Type B pancreatic cell (in vitro differentiated cells): ENCODE measurements around the gene FAM20C. TPM values are rescaled to one million over a fixed set of nuclear protein-coding genes. Genes with fewer than 3 reads are reported as not detected.

Experiments used
- DNase-seq: peaks from one replicate; pipeline ENCODE4 v3.0.0; 2021; ENCODE audit warnings: mixed read lengths; ENCODE audit not compliant: unreplicated experiment; ENCODE audit errors: extremely low spot score
- H3K27ac Mint-ChIP-seq: 2 replicates; pipeline ENCODE4 v1.8.0; 2021; ENCODE audit warnings: mild to moderate bottlenecking, mixed read lengths
- H3K27me3 Mint-ChIP-seq: 2 replicates; pipeline ENCODE4 v1.8.0; 2021; ENCODE audit warnings: mixed read lengths
- H3K36me3 Mint-ChIP-seq: 2 replicates; pipeline ENCODE4 v1.8.0; 2021; ENCODE audit warnings: mixed read lengths
- H3K4me1 Mint-ChIP-seq: one replicate; pipeline ENCODE4 v1.8.0; 2021; ENCODE audit warnings: mixed read lengths; ENCODE audit not compliant: unreplicated experiment
- H3K4me3 Mint-ChIP-seq: 2 replicates; pipeline ENCODE4 v1.8.0; 2021; ENCODE audit warnings: mild to moderate bottlenecking, mixed read lengths
- H3K9me3 Mint-ChIP-seq: 2 replicates; pipeline ENCODE4 v1.8.0; 2021; ENCODE audit warnings: mixed read lengths
- total RNA-seq: library from RNA; stranded (reverse); gene quantifications from 2 replicates; pipeline ENCODE4 v1.2.1, GENCODE V29; 2021; ENCODE audit warnings: low replicate concordance
- TF ChIP-seq, protein P1 (sequence below): fragments of 200-600 bp; sonication (generic); conservative IDR thresholded peaks from 2 replicates; pipeline ENCODE4 v1.5.0; 2021; ENCODE audit warnings: antibody characterized with exemption, mild to moderate bottlenecking

FAM20C gene
- total RNA-seq, 1 donor from 2014 or later, result 18.1 TPM

DNA sequence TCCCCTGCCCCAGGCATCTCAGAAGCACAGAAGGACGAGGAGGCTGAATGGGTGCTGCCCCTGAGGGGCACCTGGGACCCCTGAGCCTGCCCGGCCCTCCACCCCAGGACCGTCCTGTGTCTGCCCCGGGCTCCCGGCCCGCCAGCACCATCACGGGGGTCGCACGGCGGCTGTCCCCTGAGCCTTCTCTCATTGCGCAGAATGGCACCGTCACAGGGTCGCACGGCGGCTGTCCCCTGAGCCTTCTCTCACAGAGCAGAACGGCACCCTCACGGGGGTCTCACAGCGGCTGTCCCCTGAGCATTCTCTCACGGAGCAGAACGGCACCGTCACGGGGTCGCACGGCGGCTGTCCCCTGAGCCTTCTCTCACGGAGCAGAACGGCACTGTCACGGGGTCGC is 31.5 kb downstream of the FAM20C start:
- H3K9me3 Mint-ChIP-seq, result no peaks in the 10 kb centered on the region
- TF ChIP-seq, protein P1, sequence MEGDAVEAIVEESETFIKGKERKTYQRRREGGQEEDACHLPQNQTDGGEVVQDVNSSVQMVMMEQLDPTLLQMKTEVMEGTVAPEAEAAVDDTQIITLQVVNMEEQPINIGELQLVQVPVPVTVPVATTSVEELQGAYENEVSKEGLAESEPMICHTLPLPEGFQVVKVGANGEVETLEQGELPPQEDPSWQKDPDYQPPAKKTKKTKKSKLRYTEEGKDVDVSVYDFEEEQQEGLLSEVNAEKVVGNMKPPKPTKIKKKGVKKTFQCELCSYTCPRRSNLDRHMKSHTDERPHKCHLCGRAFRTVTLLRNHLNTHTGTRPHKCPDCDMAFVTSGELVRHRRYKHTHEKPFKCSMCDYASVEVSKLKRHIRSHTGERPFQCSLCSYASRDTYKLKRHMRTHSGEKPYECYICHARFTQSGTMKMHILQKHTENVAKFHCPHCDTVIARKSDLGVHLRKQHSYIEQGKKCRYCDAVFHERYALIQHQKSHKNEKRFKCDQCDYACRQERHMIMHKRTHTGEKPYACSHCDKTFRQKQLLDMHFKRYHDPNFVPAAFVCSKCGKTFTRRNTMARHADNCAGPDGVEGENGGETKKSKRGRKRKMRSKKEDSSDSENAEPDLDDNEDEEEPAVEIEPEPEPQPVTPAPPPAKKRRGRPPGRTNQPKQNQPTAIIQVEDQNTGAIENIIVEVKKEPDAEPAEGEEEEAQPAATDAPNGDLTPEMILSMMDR, result no peak
- H3K27me3 Mint-ChIP-seq, result no peaks in the 10 kb centered on the region
- no peaks in the 10 kb centered on the region for H3K36me3 Mint-ChIP-seq
- no peak overlapping the region for H3K27ac Mint-ChIP-seq
- no peak overlapping the region for H3K4me3 Mint-ChIP-seq
- H3K4me1 Mint-ChIP-seq, result peaks cover 19% of the 10 kb centered on the region
- DNase-seq, result no peak

DNA sequence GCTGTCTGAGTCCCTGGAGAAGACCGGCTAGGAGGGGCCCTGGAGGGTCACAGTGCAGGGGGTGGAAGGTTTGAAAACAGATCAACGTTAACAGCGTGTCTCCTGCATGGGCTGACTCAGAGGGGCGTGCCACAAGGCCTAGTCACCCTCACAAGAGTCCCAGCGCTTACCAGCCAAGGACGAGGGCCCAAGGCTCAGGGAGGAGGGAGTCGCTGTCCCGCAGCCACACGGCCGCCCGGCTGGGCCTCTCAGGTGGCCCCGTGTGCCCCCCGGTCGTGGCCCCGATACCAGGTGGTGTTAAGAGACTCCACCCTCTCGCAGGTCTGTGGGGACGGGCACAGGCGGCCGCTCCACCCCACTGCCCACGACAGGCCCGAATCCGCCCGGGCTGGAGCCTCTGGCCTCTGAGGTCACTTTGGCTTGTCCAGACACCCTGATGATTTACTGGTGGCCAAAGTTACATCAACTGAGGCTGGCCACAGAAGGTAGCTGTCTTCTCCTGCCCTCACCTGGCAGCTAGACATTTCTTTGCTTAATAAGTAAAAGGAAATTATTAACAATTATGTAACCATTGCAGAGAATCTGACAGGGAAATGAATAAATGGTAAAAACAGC is 34.0 kb downstream of the FAM20C start:
- H3K9me3 Mint-ChIP-seq, result no peaks in the 10 kb centered on the region
- no peak overlapping the region for H3K27ac Mint-ChIP-seq
- peaks cover 4% of the 10 kb centered on the region for H3K36me3 Mint-ChIP-seq
- H3K4me3 Mint-ChIP-seq, result no peak overlapping the region
- no peak for DNase-seq
- peaks cover 23% of the 10 kb centered on the region for H3K4me1 Mint-ChIP-seq
- peaks cover 4% of the 10 kb centered on the region for H3K27me3 Mint-ChIP-seq
- TF ChIP-seq, protein P1, result no peak

DNA sequence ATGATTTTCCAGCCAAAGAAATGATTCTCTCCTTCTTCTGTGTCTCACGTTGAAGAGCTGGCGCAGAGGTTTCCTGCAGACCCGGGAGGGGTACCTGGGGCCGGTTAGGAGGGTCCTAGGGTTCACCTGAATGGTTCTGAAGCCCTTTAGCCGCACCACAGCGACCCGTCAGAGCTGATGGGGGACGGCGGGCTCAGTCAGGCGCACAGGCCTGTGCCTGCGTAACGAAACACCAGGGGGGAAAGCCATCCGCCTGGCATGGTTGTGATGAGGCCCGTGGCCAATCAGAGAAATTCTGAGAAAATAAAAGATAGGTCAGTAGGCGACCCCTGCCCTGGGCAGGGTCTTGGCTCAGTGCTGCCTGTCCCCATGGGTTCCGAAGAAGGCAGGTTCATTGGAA is 35.6 kb downstream of the FAM20C start:
- Mint-ChIP-seq H3K4me1 (peaks cover 19% of the 10 kb centered on the region), H3K27me3 (peaks cover 4% of the 10 kb centered on the region), H3K36me3 (peaks cover 4% of the 10 kb centered on the region), H3K4me3 (no peak overlapping the region), H3K27ac (no peak overlapping the region), H3K9me3 (no peaks in the 10 kb centered on the region)
- no peak for DNase-seq
- TF ChIP-seq, protein P1, result no peak

DNA sequence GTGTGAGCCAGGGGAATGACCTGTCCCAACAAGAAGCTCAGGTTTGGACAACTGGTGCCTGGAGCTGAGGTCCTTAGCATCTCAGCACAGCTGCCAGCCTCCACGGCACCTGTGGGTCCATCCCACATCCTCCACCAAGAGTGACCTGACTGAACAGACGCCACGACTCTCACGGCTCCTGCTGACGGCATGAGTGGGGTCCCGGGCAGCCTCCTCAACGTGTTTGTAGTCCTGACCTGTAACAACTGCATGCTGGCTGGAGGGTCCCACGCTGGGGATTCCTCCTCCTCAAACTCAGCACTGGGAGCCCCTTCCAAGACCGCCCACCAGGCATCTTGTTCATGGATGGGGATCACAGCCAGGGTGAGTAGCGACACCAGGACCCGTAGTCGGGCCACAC is 36.2 kb downstream of the FAM20C start:
- H3K27ac Mint-ChIP-seq, result no peak overlapping the region
- H3K4me3 Mint-ChIP-seq, result no peak overlapping the region
- peaks cover 4% of the 10 kb centered on the region for H3K27me3 Mint-ChIP-seq
- DNase-seq, result no peak
- H3K9me3 Mint-ChIP-seq, result no peaks in the 10 kb centered on the region
- TF ChIP-seq, protein P1, result no peak
- peaks cover 20% of the 10 kb centered on the region for H3K4me1 Mint-ChIP-seq
- peaks cover 4% of the 10 kb centered on the region for H3K36me3 Mint-ChIP-seq

DNA sequence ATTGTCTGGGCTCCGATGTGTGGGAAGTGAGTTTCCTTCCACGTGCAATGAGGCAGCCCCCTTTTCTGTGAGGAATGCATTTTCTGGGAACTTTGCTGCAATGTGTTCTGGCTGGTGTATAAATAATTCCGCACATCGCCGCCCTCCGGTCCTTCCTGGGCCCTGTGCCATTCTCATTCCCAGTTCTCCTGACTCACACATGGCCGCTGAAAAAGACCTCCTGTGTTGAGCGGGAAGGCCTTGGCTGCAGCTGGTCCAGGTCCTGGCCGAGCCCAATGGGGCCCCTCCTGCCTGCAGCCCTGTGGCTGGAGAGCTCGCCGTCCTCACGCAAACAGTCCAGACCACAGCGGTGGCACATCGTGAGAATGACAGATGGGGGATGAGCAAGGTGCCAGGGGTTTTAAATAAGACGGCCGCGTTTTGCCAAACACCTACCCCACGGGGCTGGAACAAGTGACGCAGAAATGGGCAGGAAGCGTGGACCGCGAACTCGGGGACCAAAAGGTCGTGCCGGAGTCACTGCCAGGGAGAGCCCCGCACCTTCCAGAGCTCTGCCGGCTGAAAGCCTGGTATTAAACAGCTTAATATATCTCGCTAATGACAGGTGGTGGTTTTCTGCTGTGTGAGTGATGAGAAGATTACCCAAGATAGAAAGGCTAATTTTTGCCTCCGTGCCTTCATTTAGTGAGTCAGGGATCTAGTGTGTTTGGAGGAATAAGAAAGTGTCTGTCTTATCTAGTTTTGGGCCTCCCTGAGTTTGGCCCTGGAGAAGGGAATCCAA is 37.0 kb downstream of the FAM20C start:
- Mint-ChIP-seq H3K4me3 (peak overlapping the region; percentile 18), H3K4me1 (peaks cover 21% of the 10 kb centered on the region), H3K27me3 (peaks cover 4% of the 10 kb centered on the region), H3K36me3 (peaks cover 4% of the 10 kb centered on the region), H3K27ac (no peak overlapping the region), H3K9me3 (no peaks in the 10 kb centered on the region)
- DNase-seq, result no peak
- TF ChIP-seq, protein P1, result no peak
